WTC11 (cell line): ENCODE data around the gene SLC9A7.

Experiments used
- ATF3 ChIP-seq: sonication (generic); formaldehyde crosslinking; conservative IDR thresholded peaks from 2 replicates; pipeline ENCODE4 v1.8.1; 2022; ENCODE audit warnings: mild to moderate bottlenecking, missing genetic modification reagents
- CBFB ChIP-seq: sonication (generic); formaldehyde crosslinking; IDR thresholded peaks from 2 replicates; pipeline ENCODE4 v1.8.1; 2022; ENCODE audit warnings: mild to moderate bottlenecking, low read depth, missing genetic modification reagents
- CTCF ChIP-seq: fragments of 200-600 bp; IDR thresholded peaks from 2 replicates; pipeline ENCODE4 v1.8.0; 2022; ENCODE audit warnings: antibody characterized with exemption
- E2F4 ChIP-seq: sonication (generic); formaldehyde crosslinking; IDR thresholded peaks from 2 replicates; pipeline ENCODE4 v1.8.1; 2022; ENCODE audit warnings: low read depth, mild to moderate bottlenecking, moderate library complexity, missing genetic modification reagents, borderline replicate concordance
- RORB ChIP-seq: fragments of 250-450 bp; sonication (Bioruptor Pico); IDR thresholded peaks from 2 replicates; pipeline ENCODE4 v1.9.0; 2021; ENCODE audit warnings: mild to moderate bottlenecking
- SMAD3 ChIP-seq: sonication (generic); formaldehyde crosslinking; IDR thresholded peaks from 2 replicates; pipeline ENCODE4 v1.8.0; 2022; ENCODE audit warnings: missing genetic modification reagents, mild to moderate bottlenecking, borderline replicate concordance
- TEAD4 ChIP-seq: sonication (generic); formaldehyde crosslinking; IDR thresholded peaks from 2 replicates; pipeline ENCODE4 v1.8.0; 2022; ENCODE audit warnings: mild to moderate bottlenecking, missing genetic modification reagents
- USF1 ChIP-seq: sonication (generic); formaldehyde crosslinking; IDR thresholded peaks from 2 replicates; pipeline ENCODE4 v1.8.0; 2022; ENCODE audit warnings: mild to moderate bottlenecking, missing genetic modification reagents
- USF2 ChIP-seq: sonication (generic); formaldehyde crosslinking; IDR thresholded peaks from 2 replicates; pipeline ENCODE4 v1.8.1; 2023; ENCODE audit warnings: mild to moderate bottlenecking, missing genetic modification reagents, moderate library complexity
- ZBTB21 ChIP-seq: sonication (generic); formaldehyde crosslinking; IDR thresholded peaks from 2 replicates; pipeline ENCODE4 v1.8.1; 2023; ENCODE audit warnings: mild to moderate bottlenecking, missing genetic modification reagents, borderline replicate concordance
- ZNF121 ChIP-seq: sonication (generic); formaldehyde crosslinking; IDR thresholded peaks from 2 replicates; pipeline ENCODE4 v1.8.0; 2023; ENCODE audit warnings: missing genetic modification reagents
- ZNF219 ChIP-seq: sonication (generic); formaldehyde crosslinking; IDR thresholded peaks from 2 replicates; pipeline ENCODE4 v1.8.0; 2023; ENCODE audit warnings: missing genetic modification reagents, mild to moderate bottlenecking, borderline replicate concordance
- ZNF263 ChIP-seq: sonication (generic); formaldehyde crosslinking; IDR thresholded peaks from 2 replicates; pipeline ENCODE4 v1.8.1; 2022; ENCODE audit warnings: low read depth, mild to moderate bottlenecking, moderate library complexity, missing genetic modification reagents
- ZNF425 ChIP-seq: fragments of 250-450 bp; sonication (Bioruptor Pico); conservative IDR thresholded peaks from 2 replicates; pipeline ENCODE4 v1.9.0; 2021; ENCODE audit warnings: mild to moderate bottlenecking

GRCh38 chrX:46758956-46759644, at the start of gene SLC9A7:
- TF ChIP-seq CTCF (peak; percentile 77), USF2 (CRISPR knock-in tag) (no peak), E2F4 (CRISPR knock-in tag) (no peak), USF1 (CRISPR knock-in tag) (no peak), ZNF219 (no peak), ATF3 (CRISPR knock-in tag) (no peak), ZNF121 (CRISPR knock-in tag) (no peak), ZNF263 (CRISPR knock-in tag) (no peak), SMAD3 (CRISPR knock-in tag) (no peak), RORB (no peak), CBFB (CRISPR knock-in tag) (no peak), ZBTB21 (CRISPR knock-in tag) (no peak), TEAD4 (no peak), ZNF425 (CRISPR knock-in tag) (no peak)
